ENCODE results near the gene AFP. TPM values are rescaled to one million over a fixed set of nuclear protein-coding genes. Genes with fewer than 3 reads are reported as not detected.

AFP gene
- total and polyA plus RNA-seq, 5 donors from 2014 or later, result not detected

DNA sequence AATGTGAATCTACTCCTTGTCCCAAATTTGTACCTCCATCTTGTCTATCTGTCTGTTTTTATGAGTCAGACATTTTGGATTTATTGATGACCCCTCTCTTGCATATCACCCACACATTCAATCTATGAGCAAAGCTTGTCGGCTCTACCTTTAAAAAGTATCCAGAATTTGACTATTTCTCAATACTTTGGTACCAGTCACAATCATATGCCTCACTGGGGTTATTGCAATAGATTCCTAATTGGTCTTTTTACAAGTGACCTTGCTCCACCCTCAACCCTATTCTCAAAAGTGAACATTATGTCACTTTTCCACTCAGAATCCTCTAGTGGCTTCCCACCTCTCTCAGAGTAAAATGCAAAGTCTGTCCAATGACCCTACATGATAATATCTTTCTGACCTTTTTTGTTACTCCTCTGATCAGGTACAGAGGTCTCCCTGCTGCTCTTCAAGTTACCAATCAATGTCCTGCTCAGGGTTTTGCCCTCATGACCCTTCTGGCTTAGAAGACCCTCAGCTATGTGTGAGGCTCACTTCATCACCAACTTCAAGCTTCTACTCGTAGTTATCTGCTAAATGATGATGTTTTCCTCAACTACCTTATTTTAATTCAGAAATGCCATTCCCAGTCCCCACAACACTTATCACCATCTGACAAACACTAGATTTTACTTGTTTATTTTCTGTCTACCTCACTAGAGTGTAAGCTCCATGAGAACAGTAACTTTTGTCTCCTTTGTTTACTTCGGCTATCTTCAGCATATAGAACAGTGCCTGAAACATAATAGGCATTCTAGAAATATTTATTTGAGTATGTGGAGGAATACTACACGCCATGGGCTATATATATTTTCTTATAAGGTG, 22.4 kb downstream of the AFP start:
- H3K9me3 ChIP-seq (ENCODE audit: control insufficient read depth in 2 of 2, low read length in 2 of 2), result no peaks in the 10 kb centered on the region
- no peaks in the 10 kb centered on the region for H3K27me3 ChIP-seq (ENCODE audit: control insufficient read depth, insufficient read depth, low read length)
- Mint-ChIP-seq H3K27me3 (no peaks in the 10 kb centered on the region), H3K4me3 (peak overlapping the region in 1 of 4 donors; percentile 12), H3K4me1 (no peaks in the 10 kb centered on the region), H3K9me3 (peaks cover 0 to 5% (median 0%) of the 10 kb centered on the region in 7 donors), H3K27ac (peak overlapping the region in 1 of 3 donors; percentile 54), H3K36me3 (no peaks in the 10 kb centered on the region)
- ATAC-seq (ENCODE audit: low read depth in 2 of 2) (no peak), DNase-seq (no peak)
- no peak overlapping the region for H3K4me3 ChIP-seq (ENCODE audit: low read depth, low read length)
- no peak overlapping the region for H3K27ac ChIP-seq (ENCODE audit: insufficient read depth, low read length, poor library complexity, severe bottlenecking)
- H3K36me3 ChIP-seq (ENCODE audit: control insufficient read depth, insufficient read depth, low read length), result no peaks in the 10 kb centered on the region
- H3K4me1 ChIP-seq (ENCODE audit: control insufficient read depth, insufficient read depth, low read length, poor library complexity, severe bottlenecking), result no peaks in the 10 kb centered on the region

DNA sequence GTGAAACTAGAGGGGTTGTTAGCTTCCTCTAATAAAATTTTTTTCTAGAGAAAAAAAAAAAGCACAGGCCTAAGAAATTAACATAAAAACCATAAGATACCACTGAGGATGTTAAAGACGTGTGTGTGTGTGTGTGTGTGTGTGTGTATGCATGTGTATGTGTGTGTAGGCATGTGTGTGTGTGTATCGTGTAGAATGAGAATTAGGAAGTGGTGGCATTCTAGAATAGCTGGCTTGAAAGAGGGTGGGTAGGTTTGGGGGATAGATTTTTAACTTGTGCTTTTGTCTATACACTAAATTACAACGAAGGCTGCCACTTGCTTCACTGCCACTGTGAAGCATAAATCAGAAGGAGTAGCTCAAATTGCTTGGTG, 23.0 kb downstream of the AFP start:
- no peak for ATAC-seq (ENCODE audit: low read depth in 2 of 2)
- H3K4me3 Mint-ChIP-seq, result no peak overlapping the region
- H3K9me3 Mint-ChIP-seq, result peaks cover 0 to 5% (median 0%) of the 10 kb centered on the region in 7 donors

GRCh38 chr4:73460913-73461522, 25.0 kb downstream of the AFP start:
- H3K9me3 Mint-ChIP-seq, result peaks cover 0 to 5% (median 0%) of the 10 kb centered on the region in 7 donors
- peaks cover 7% of the 10 kb centered on the region for H3K27me3 Mint-ChIP-seq
- no peaks in the 10 kb centered on the region for H3K36me3 Mint-ChIP-seq

More for the DNA sequence above, 23.0 kb downstream of the AFP start:
- no peak for DNase-seq
- H3K4me1 Mint-ChIP-seq, result no peaks in the 10 kb centered on the region
- Histone ChIP-seq H3K27me3 (ENCODE audit: control insufficient read depth, insufficient read depth, low read length) (no peaks in the 10 kb centered on the region), H3K36me3 (ENCODE audit: control insufficient read depth, insufficient read depth, low read length) (no peaks in the 10 kb centered on the region), H3K27ac (ENCODE audit: insufficient read depth, low read length, poor library complexity, severe bottlenecking) (no peak overlapping the region), H3K4me1 (ENCODE audit: control insufficient read depth, insufficient read depth, low read length, poor library complexity, severe bottlenecking) (no peaks in the 10 kb centered on the region), H3K4me3 (ENCODE audit: low read depth, low read length) (no peak overlapping the region), H3K9me3 (ENCODE audit: control insufficient read depth in 2 of 2, low read length in 2 of 2) (no peaks in the 10 kb centered on the region)
- H3K27ac Mint-ChIP-seq, result no peak overlapping the region
- H3K36me3 Mint-ChIP-seq, result no peaks in the 10 kb centered on the region
- H3K27me3 Mint-ChIP-seq, result peaks cover 4% of the 10 kb centered on the region

GRCh38 chr4:73468170-73468569, 32.1 kb downstream of the AFP start:
- Mint-ChIP-seq H3K36me3 (no peaks in the 10 kb centered on the region), H3K27me3 (peaks cover 7% of the 10 kb centered on the region), H3K9me3 (peaks cover 0 to 5% (median 3%) of the 10 kb centered on the region in 7 donors), H3K27ac (no peak overlapping the region), H3K4me1 (no peaks in the 10 kb centered on the region), H3K4me3 (no peak overlapping the region)
- Histone ChIP-seq H3K9me3 (ENCODE audit: control insufficient read depth in 2 of 2, low read length in 2 of 2) (no peaks in the 10 kb centered on the region), H3K4me1 (ENCODE audit: control insufficient read depth, insufficient read depth, low read length, poor library complexity, severe bottlenecking) (no peaks in the 10 kb centered on the region), H3K27ac (ENCODE audit: insufficient read depth, low read length, poor library complexity, severe bottlenecking) (no peak overlapping the region), H3K36me3 (ENCODE audit: control insufficient read depth, insufficient read depth, low read length) (no peaks in the 10 kb centered on the region), H3K27me3 (ENCODE audit: control insufficient read depth, insufficient read depth, low read length) (no peaks in the 10 kb centered on the region), H3K4me3 (ENCODE audit: low read depth, low read length) (no peak overlapping the region)
- DNase-seq (no peak), ATAC-seq (ENCODE audit: low read depth in 2 of 2) (no peak)

More at GRCh38 chr4:73460913-73461522, 25.0 kb downstream of the AFP start:
- DNase-seq (no peak), ATAC-seq (ENCODE audit: low read depth in 2 of 2) (no peak)
- no peak overlapping the region for H3K4me3 ChIP-seq (ENCODE audit: low read depth, low read length)
- no peaks in the 10 kb centered on the region for H3K4me1 ChIP-seq (ENCODE audit: control insufficient read depth, insufficient read depth, low read length, poor library complexity, severe bottlenecking)
- H3K27ac ChIP-seq (ENCODE audit: insufficient read depth, low read length, poor library complexity, severe bottlenecking), result no peak overlapping the region
- no peaks in the 10 kb centered on the region for H3K4me1 Mint-ChIP-seq
- H3K27me3 ChIP-seq (ENCODE audit: control insufficient read depth, insufficient read depth, low read length), result no peaks in the 10 kb centered on the region
- no peaks in the 10 kb centered on the region for H3K9me3 ChIP-seq (ENCODE audit: control insufficient read depth in 2 of 2, low read length in 2 of 2)
- H3K27ac Mint-ChIP-seq, result peak overlapping the region in 1 of 3 donors; percentile 2
- no peaks in the 10 kb centered on the region for H3K36me3 ChIP-seq (ENCODE audit: control insufficient read depth, insufficient read depth, low read length)
- H3K4me3 Mint-ChIP-seq, result no peak overlapping the region

GRCh38 chr4:73470728-73471127, 34.7 kb downstream of the AFP start:
- Mint-ChIP-seq H3K27ac (no peak overlapping the region), H3K4me1 (no peaks in the 10 kb centered on the region), H3K27me3 (no peaks in the 10 kb centered on the region), H3K4me3 (no peak overlapping the region), H3K9me3 (peaks cover 0 to 9% (median 4%) of the 10 kb centered on the region in 7 donors), H3K36me3 (no peaks in the 10 kb centered on the region)
- Histone ChIP-seq H3K27ac (ENCODE audit: insufficient read depth, low read length, poor library complexity, severe bottlenecking) (no peak overlapping the region), H3K27me3 (ENCODE audit: control insufficient read depth, insufficient read depth, low read length) (no peaks in the 10 kb centered on the region), H3K4me3 (ENCODE audit: low read depth, low read length) (no peak overlapping the region), H3K4me1 (ENCODE audit: control insufficient read depth, insufficient read depth, low read length, poor library complexity, severe bottlenecking) (no peaks in the 10 kb centered on the region), H3K9me3 (ENCODE audit: control insufficient read depth in 2 of 2, low read length in 2 of 2) (no peaks in the 10 kb centered on the region), H3K36me3 (ENCODE audit: control insufficient read depth, insufficient read depth, low read length) (no peaks in the 10 kb centered on the region)
- ATAC-seq (ENCODE audit: low read depth in 2 of 2), result no peak
- no peak for DNase-seq

GRCh38 chr4:73477176-73477575, 41.2 kb downstream of the AFP start:
- H3K36me3 ChIP-seq (ENCODE audit: control insufficient read depth, insufficient read depth, low read length), result no peaks in the 10 kb centered on the region
- Mint-ChIP-seq H3K27ac (no peak overlapping the region), H3K36me3 (no peaks in the 10 kb centered on the region), H3K9me3 (peaks cover 0 to 9% (median 3%) of the 10 kb centered on the region in 7 donors), H3K4me1 (no peaks in the 10 kb centered on the region), H3K4me3 (no peak overlapping the region), H3K27me3 (no peaks in the 10 kb centered on the region)
- H3K9me3 ChIP-seq (ENCODE audit: control insufficient read depth in 2 of 2, low read length in 2 of 2), result no peaks in the 10 kb centered on the region
- ATAC-seq (ENCODE audit: low read depth in 2 of 2) (no peak), DNase-seq (no peak)
- H3K27me3 ChIP-seq (ENCODE audit: control insufficient read depth, insufficient read depth, low read length), result no peaks in the 10 kb centered on the region
- no peak overlapping the region for H3K4me3 ChIP-seq (ENCODE audit: low read depth, low read length)
- H3K4me1 ChIP-seq (ENCODE audit: control insufficient read depth, insufficient read depth, low read length, poor library complexity, severe bottlenecking), result no peaks in the 10 kb centered on the region
- H3K27ac ChIP-seq (ENCODE audit: insufficient read depth, low read length, poor library complexity, severe bottlenecking), result no peak overlapping the region

- DNase-seq (no peak), ATAC-seq (ENCODE audit: low read depth in 2 of 2) (no peak)
- Histone ChIP-seq H3K9me3 (ENCODE audit: control insufficient read depth in 2 of 2, low read length in 2 of 2) (no peaks in the 10 kb centered on the region), H3K4me1 (ENCODE audit: control insufficient read depth, insufficient read depth, low read length, poor library complexity, severe bottlenecking) (no peaks in the 10 kb centered on the region), H3K36me3 (ENCODE audit: control insufficient read depth, insufficient read depth, low read length) (no peaks in the 10 kb centered on the region), H3K27ac (ENCODE audit: insufficient read depth, low read length, poor library complexity, severe bottlenecking) (no peak overlapping the region), H3K4me3 (ENCODE audit: low read depth, low read length) (no peak overlapping the region), H3K27me3 (ENCODE audit: control insufficient read depth, insufficient read depth, low read length) (no peaks in the 10 kb centered on the region)
- Mint-ChIP-seq H3K4me3 (no peak overlapping the region), H3K36me3 (no peaks in the 10 kb centered on the region), H3K27me3 (no peaks in the 10 kb centered on the region), H3K27ac (no peak overlapping the region), H3K4me1 (no peaks in the 10 kb centered on the region), H3K9me3 (peaks cover 0 to 8% (median 0%) of the 10 kb centered on the region in 7 donors)
These were observed 43.3 kb downstream of the AFP start for GRCh38 chr4:73479323-73479722.
